Spleen (tissue), 11 donors: Measurements from ENCODE around the gene MECR. TPM values are rescaled to one million over a fixed set of nuclear protein-coding genes. Genes with fewer than 3 reads are reported as not detected.

ENCODE experiments used
- DNase-seq: peaks from one replicate; pipeline ENCODE4 v3.0.0-alpha.2; 2020
- H3K27ac ChIP-seq, 8 donors: fragments of 200-600 bp; sonication (generic) in 7 of 8; 1 replicate in 4 of 8; 2 replicates in 4 of 8; pipeline versions ENCODE4 v1.5.0 to v1.8.0; 2016 to 2021; ENCODE audit warnings: inconsistent platforms in 4 of 8, mild to moderate bottlenecking in 4 of 8, moderate library complexity in 1 of 8
- H3K27me3 ChIP-seq, 7 donors: fragments of 200-600 bp; sonication (generic) in 6 of 7; replicated peaks in 1 of 7; 1 replicate in 4 of 7; 2 replicates in 3 of 7; pipeline versions ENCODE4 v1.5.0 to v1.8.0; 2016 to 2021; ENCODE audit warnings: inconsistent platforms in 3 of 7, mild to moderate bottlenecking in 1 of 7
- H3K36me3 ChIP-seq, 6 donors: fragments of 200-600 bp; sonication (generic) in 5 of 6; 1 replicate in 4 of 6; 2 replicates in 2 of 6; pipeline versions ENCODE4 v1.5.0 to v1.8.0; 2016 to 2021; ENCODE audit warnings: inconsistent platforms in 2 of 6
- H3K4me1 ChIP-seq, 6 donors: fragments of 200-600 bp; sonication (generic) in 5 of 6; 1 replicate in 3 of 6; 2 replicates in 3 of 6; pipeline versions ENCODE4 v1.5.0 to v1.8.0; 2016 to 2021; ENCODE audit warnings: inconsistent platforms in 3 of 6
- H3K4me3 ChIP-seq, 8 donors: fragments of 200-600 bp; sonication (generic) in 7 of 8; 1 replicate in 4 of 8; 2 replicates in 4 of 8; pipeline versions ENCODE4 v1.5.0 to v1.8.0; 2016 to 2021; ENCODE audit warnings: inconsistent platforms in 4 of 8, mild to moderate bottlenecking in 4 of 8, moderate library complexity in 2 of 8
- H3K9me3 ChIP-seq, 8 donors: fragments of 200-600 bp; sonication (generic) in 7 of 8; 1 replicate in 4 of 8; 2 replicates in 4 of 8; pipeline versions ENCODE4 v1.5.0 to v1.8.0; 2016 to 2021; ENCODE audit warnings: inconsistent platforms in 4 of 8
- CTCF ChIP-seq, 11 experiments: fragments of 200-600 bp in 7 of 11; fragments of 450-650 bp in 4 of 11; sonication (generic) in 4 of 11; IDR thresholded peaks in 8 of 11; conservative IDR thresholded peaks in 3 of 11; 1 replicate in 7 of 11; 2 replicates in 4 of 11; pipeline versions ENCODE4 v1.4.0 to v1.8.0; 2016 to 2021; ENCODE audit warnings: antibody characterized with exemption in 11 of 11, inconsistent platforms in 4 of 11, mild to moderate bottlenecking in 1 of 11
- POLR2A ChIP-seq, 3 donors: fragments of 450-650 bp; IDR thresholded peaks; one replicate each; pipeline ENCODE4 v1.5.1; 2017; ENCODE audit warnings: antibody characterized with exemption in 3 of 3, mild to moderate bottlenecking in 1 of 3
- POLR2AphosphoS5 ChIP-seq, 3 donors: sonication (generic); formaldehyde crosslinking; IDR thresholded peaks; one replicate each; pipeline ENCODE4 v1.5.1; 2017; ENCODE audit warnings: antibody characterized with exemption in 3 of 3
- WGBS, 5 donors: extraction: QIAGEN DNeasy Blood & Tissue Kit in 3 of 5; methylation state at CpG; one replicate each; pipeline versions ENCODE4 v1.1.5 to v1.1.7; 2013 to 2018; 5-methylcytosine and 5-hydroxymethylcytosine counted together
- intact Hi-C: fragments of 100-400 bp; cut with DNase I; formaldehyde crosslinking; loops from one replicate; pipeline ENCODE4 v1.15.0; 2023; ENCODE audit warnings: low total_unique reads
- polyA plus RNA-seq, 3 donors: library from polyadenylated mRNA; stranded (reverse); fragments of 200-250 nt; gene quantifications; one replicate each; pipeline ENCODE4 v1.2.1, GENCODE V29; 2013
- total RNA-seq, 7 donors: library from RNA; depleted of rRNA in 3 of 7; stranded (reverse); fragments of >200 nt in 3 of 7; fragmentation: NEBNext Ultra II Directional in 4 of 7; extraction: Animal tissue kit (Norgen Biotek cat#: 25700) in 4 of 7; gene quantifications; one replicate each; pipeline versions ENCODE4 v1.1.0 to v1.2.1, GENCODE V29; 2016 to 2021
- donor health status: healthy with polysubstance abuse.
- donor health status: DM: no; HTN: no; CAD: no; lungs with moderate emphysema.
- donor health status: DM: no; HTN: no; CAD: no.
- donor health status: Bipolar disorder and iron deficiency.
- donor health status: healthy.
- donor health status: DM: no; HTN: no; CAD: no.
- donor health status: DM: yes; HTN: yes; CAD: no.

The MECR gene
- total and polyA plus RNA-seq, 10 donors: 6.4 to 25.4 (median 14.7) TPM

- Histone ChIP-seq H3K36me3 (no peaks in the 10 kb centered on the region), H3K4me1 (no peaks in the 10 kb centered on the region), H3K9me3 (no peaks in the 10 kb centered on the region), H3K27me3 (peaks cover 0 to 71% (median 4%) of the 10 kb centered on the region in 7 donors), H3K27ac (no peak overlapping the region), H3K4me3 (no peak overlapping the region)
- intact Hi-C loops: no loop called here
- 42 to 66% (median 44%) methylated on average over 3 of the region's 3 CpGs for WGBS, 5 donors
- TF ChIP-seq POLR2A (IDR thresholded peaks at IDR 0.05): no peak
- TF ChIP-seq CTCF (IDR thresholded peaks at IDR 0.05 in 8 of 11, conservative IDR thresholded peaks at IDR 0.05 in 3 of 11): no peak
- no peak for TF ChIP-seq POLR2AphosphoS5 (IDR thresholded peaks at IDR 0.05)
- no peak for DNase-seq
Observed at GRCh38 chr1:29270929-29271521, 40.3 kb upstream of the MECR start.

GRCh38 chr1:29269382-29269781 is 38.6 kb upstream of the MECR start:
- intact Hi-C loops: no loop called here
- peak; percentile 32 for DNase-seq
- 67 to 83% (median 74%) methylated on average over 7 to 8 of the region's 8 CpGs for WGBS, 5 donors

GRCh38 chr1:29267321-29268070 is 36.8 kb upstream of the MECR start:
- Histone ChIP-seq H3K9me3 (peaks cover 0 to 4% (median 0%) of the 10 kb centered on the region in 8 donors), H3K4me3 (no peak overlapping the region), H3K36me3 (no peaks in the 10 kb centered on the region), H3K27ac (no peak overlapping the region), H3K4me1 (no peaks in the 10 kb centered on the region), H3K27me3 (peaks cover 0 to 87% (median 4%) of the 10 kb centered on the region in 7 donors)
- DNase-seq: peak; percentile 13
- intact Hi-C loops: no loop called here
- WGBS, 5 donors: 62 to 73% (median 67%) methylated on average over 9 of the region's 9 CpGs
- TF ChIP-seq POLR2AphosphoS5 (IDR thresholded peaks at IDR 0.05) (no peak), POLR2A (IDR thresholded peaks at IDR 0.05) (no peak), CTCF (IDR thresholded peaks at IDR 0.05 in 8 of 11, conservative IDR thresholded peaks at IDR 0.05 in 3 of 11) (no peak)

More at GRCh38 chr1:29269382-29269781, 38.6 kb upstream of the MECR start:
- no peak overlapping the region for H3K27ac ChIP-seq
- no peak overlapping the region for H3K4me3 ChIP-seq
- no peaks in the 10 kb centered on the region for H3K36me3 ChIP-seq
- H3K9me3 ChIP-seq: peaks cover 0 to 3% (median 0%) of the 10 kb centered on the region in 8 donors
- TF ChIP-seq POLR2A (IDR thresholded peaks at IDR 0.05): no peak
- peaks cover 0 to 82% (median 4%) of the 10 kb centered on the region in 7 donors for H3K27me3 ChIP-seq
- no peaks in the 10 kb centered on the region for H3K4me1 ChIP-seq

- Histone ChIP-seq H3K27me3 (peaks cover 0 to 86% (median 4%) of the 10 kb centered on the region in 7 donors), H3K36me3 (no peaks in the 10 kb centered on the region), H3K27ac (no peak overlapping the region), H3K4me1 (no peaks in the 10 kb centered on the region), H3K9me3 (peaks cover 0 to 4% (median 0%) of the 10 kb centered on the region in 8 donors), H3K4me3 (no peak overlapping the region)
- intact Hi-C loops: no loop called here
- 92 to 98% (median 95%) methylated on average over 3 of the region's 3 CpGs for WGBS, 5 donors
- TF ChIP-seq POLR2A (IDR thresholded peaks at IDR 0.05) (no peak), CTCF (IDR thresholded peaks at IDR 0.05 in 8 of 11, conservative IDR thresholded peaks at IDR 0.05 in 3 of 11) (no peak), POLR2AphosphoS5 (IDR thresholded peaks at IDR 0.05) (no peak)
- DNase-seq: peak; percentile 7
Observed at GRCh38 chr1:29266912-29267311, 36.2 kb upstream of the MECR start.
